SK-N-SH (cell line): Measurements from ENCODE around the gene GRIN2C.

ENCODE experiments used
- EZH2phosphoT487 ChIP-seq: fragments of 200-600 bp; sonication (generic); IDR thresholded peaks from 2 replicates; pipeline ENCODE4 v1.6.1; 2017; ENCODE audit warnings: low read depth, mixed run types, mild to moderate bottlenecking, antibody characterized with exemption, moderate library complexity, borderline replicate concordance
- FOSL2 ChIP-seq: IDR thresholded peaks from 2 replicates; pipeline ENCODE4 v1.4.0; 2012; ENCODE audit warnings: low read depth, mild to moderate bottlenecking, moderate library complexity, borderline replicate concordance
- JUND ChIP-seq: IDR thresholded peaks from 2 replicates; pipeline ENCODE4 v1.4.0; 2012
- NRF1 ChIP-seq: IDR thresholded peaks from 2 replicates; pipeline ENCODE4 v1.6.1; 2012; ENCODE audit warnings: low read depth, mild to moderate bottlenecking, low read length
- POLR2AphosphoS5 ChIP-seq: IDR thresholded peaks from 2 replicates; pipeline ENCODE4 v1.6.1; 2012; ENCODE audit warnings: low read depth, low read length
- RAD21 ChIP-seq: IDR thresholded peaks from 2 replicates; pipeline ENCODE4 v1.6.1; 2012; ENCODE audit warnings: mild to moderate bottlenecking, low read length
- REST ChIP-seq: IDR thresholded peaks from 2 replicates; pipeline ENCODE4 v1.6.1; 2012; ENCODE audit warnings: mild to moderate bottlenecking, low read depth, low read length, moderate library complexity
- YY1 ChIP-seq: IDR thresholded peaks from 2 replicates; pipeline ENCODE4 v1.4.0; 2012; ENCODE audit warnings: low read depth, mild to moderate bottlenecking
- TF ChIP-seq, protein P1 (sequence below): fragments of 200-600 bp; sonication (generic); IDR thresholded peaks from 2 replicates; pipeline ENCODE4 v1.6.1; 2017; ENCODE audit warnings: antibody characterized with exemption, mild to moderate bottlenecking, moderate library complexity

- TF ChIP-seq POLR2AphosphoS5 (no peak), YY1 (no peak), REST (no peak), FOSL2 (no peak), EZH2phosphoT487 (no peak), JUND (no peak), NRF1 (no peak), RAD21 (no peak)
- TF ChIP-seq, protein P1, sequence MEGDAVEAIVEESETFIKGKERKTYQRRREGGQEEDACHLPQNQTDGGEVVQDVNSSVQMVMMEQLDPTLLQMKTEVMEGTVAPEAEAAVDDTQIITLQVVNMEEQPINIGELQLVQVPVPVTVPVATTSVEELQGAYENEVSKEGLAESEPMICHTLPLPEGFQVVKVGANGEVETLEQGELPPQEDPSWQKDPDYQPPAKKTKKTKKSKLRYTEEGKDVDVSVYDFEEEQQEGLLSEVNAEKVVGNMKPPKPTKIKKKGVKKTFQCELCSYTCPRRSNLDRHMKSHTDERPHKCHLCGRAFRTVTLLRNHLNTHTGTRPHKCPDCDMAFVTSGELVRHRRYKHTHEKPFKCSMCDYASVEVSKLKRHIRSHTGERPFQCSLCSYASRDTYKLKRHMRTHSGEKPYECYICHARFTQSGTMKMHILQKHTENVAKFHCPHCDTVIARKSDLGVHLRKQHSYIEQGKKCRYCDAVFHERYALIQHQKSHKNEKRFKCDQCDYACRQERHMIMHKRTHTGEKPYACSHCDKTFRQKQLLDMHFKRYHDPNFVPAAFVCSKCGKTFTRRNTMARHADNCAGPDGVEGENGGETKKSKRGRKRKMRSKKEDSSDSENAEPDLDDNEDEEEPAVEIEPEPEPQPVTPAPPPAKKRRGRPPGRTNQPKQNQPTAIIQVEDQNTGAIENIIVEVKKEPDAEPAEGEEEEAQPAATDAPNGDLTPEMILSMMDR = no peak
These were observed 62.8 kb downstream of the GRIN2C start for GRCh38 chr17:74796866-74797265.
